GM06990 (cell line): ENCODE measurements around the gene ANTXR1.

ENCODE experiments used
- DNase-seq: peaks from one replicate; pipeline ENCODE4 v3.0.0-alpha.2; 2011; ENCODE audit not compliant: insufficient read length; ENCODE audit errors: extremely low read depth
- H3K27me3 ChIP-seq: replicated peaks from 2 replicates; pipeline ENCODE4 v1.6.0; 2011; ENCODE audit warnings: low read length; ENCODE audit not compliant: control insufficient read depth, insufficient read depth
- H3K36me3 ChIP-seq: 2 replicates; pipeline ENCODE4 v1.5.1; 2011; ENCODE audit warnings: low read length; ENCODE audit not compliant: control insufficient read depth, insufficient read depth
- H3K4me3 ChIP-seq: replicated peaks from 2 replicates; pipeline ENCODE4 v1.5.1; 2011; ENCODE audit warnings: low read depth, mild to moderate bottlenecking, control low read depth, low read length
- TF ChIP-seq, protein P1 (sequence below): IDR thresholded peaks from 2 replicates; pipeline ENCODE4 v1.5.1; 2011; ENCODE audit warnings: low read length, control low read depth, mild to moderate bottlenecking, inconsistent platforms; ENCODE audit not compliant: insufficient read depth, poor library complexity, severe bottlenecking

The ANTXR1 gene

DNA sequence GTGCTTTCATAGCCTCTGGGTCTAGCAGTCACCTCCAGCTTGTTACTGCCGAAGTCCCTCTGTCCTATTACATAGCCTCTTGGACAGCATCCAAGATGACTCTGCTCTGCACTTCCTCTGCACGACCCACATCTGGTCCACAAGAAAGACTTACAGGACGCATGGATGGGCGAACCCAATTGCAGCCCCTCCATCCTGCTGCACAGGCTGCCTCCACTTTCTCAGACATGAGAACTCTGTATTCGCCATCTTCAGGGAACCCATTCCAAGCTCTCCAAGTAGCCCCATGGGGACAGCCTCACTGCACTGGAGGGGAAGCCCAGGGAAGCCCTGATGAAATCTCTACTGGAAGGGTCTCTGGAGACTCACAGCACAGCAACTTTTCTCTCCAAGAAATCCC, 201.9 kb downstream of the ANTXR1 start:
- no peaks in the 10 kb centered on the region; the same call in 1 of the 2 replicates for H3K27me3 ChIP-seq
- TF ChIP-seq, protein P1, sequence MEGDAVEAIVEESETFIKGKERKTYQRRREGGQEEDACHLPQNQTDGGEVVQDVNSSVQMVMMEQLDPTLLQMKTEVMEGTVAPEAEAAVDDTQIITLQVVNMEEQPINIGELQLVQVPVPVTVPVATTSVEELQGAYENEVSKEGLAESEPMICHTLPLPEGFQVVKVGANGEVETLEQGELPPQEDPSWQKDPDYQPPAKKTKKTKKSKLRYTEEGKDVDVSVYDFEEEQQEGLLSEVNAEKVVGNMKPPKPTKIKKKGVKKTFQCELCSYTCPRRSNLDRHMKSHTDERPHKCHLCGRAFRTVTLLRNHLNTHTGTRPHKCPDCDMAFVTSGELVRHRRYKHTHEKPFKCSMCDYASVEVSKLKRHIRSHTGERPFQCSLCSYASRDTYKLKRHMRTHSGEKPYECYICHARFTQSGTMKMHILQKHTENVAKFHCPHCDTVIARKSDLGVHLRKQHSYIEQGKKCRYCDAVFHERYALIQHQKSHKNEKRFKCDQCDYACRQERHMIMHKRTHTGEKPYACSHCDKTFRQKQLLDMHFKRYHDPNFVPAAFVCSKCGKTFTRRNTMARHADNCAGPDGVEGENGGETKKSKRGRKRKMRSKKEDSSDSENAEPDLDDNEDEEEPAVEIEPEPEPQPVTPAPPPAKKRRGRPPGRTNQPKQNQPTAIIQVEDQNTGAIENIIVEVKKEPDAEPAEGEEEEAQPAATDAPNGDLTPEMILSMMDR, result no peak
- DNase-seq, result no peak

DNA sequence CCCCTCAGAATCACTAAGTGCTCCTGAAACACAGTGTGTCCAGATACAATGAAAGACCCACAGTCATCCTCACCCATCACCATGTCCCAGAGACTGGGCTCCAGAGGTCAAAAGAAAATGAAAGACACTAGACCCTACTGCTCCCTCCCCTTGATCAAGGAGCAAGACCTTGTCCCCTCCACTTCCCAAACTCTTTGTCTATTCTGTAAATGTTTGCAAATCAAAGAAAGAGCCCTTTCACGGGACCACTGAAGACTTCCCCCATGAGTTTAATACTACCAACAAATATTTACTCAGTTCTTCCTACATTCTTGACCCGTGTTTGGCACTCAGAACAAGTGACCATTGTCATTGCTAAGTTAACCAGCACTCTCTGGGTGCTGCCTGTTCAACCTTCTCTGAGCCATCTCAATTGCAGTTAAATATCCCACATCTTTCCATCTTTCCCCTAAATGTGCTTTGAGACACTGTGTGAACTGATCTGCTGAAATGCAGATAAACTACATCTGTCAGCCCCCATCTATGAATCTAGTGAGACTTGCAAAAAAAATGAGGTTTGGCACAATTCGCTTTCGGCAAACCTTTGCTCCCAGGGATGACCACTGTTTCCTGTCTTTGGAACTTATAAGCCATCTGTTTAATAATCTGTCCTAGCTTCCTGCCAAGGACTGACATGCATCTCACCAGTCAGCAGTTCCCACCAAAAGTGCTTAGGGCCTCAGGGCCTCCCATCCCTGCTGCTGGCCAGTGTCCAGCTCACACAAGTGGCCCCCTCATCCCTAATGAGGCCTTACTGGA, 203.8 kb downstream of the ANTXR1 start:
- no peak for DNase-seq
- TF ChIP-seq, protein P1, result no peak
- Histone ChIP-seq H3K4me3 (no peak overlapping the region), H3K27me3 (no peaks in the 10 kb centered on the region; the same call in 1 of the 2 replicates), H3K36me3 (no peaks in the 10 kb centered on the region)

More for the DNA sequence above, 201.9 kb downstream of the ANTXR1 start:
- Histone ChIP-seq H3K4me3 (no peak overlapping the region), H3K36me3 (no peaks in the 10 kb centered on the region)

DNA sequence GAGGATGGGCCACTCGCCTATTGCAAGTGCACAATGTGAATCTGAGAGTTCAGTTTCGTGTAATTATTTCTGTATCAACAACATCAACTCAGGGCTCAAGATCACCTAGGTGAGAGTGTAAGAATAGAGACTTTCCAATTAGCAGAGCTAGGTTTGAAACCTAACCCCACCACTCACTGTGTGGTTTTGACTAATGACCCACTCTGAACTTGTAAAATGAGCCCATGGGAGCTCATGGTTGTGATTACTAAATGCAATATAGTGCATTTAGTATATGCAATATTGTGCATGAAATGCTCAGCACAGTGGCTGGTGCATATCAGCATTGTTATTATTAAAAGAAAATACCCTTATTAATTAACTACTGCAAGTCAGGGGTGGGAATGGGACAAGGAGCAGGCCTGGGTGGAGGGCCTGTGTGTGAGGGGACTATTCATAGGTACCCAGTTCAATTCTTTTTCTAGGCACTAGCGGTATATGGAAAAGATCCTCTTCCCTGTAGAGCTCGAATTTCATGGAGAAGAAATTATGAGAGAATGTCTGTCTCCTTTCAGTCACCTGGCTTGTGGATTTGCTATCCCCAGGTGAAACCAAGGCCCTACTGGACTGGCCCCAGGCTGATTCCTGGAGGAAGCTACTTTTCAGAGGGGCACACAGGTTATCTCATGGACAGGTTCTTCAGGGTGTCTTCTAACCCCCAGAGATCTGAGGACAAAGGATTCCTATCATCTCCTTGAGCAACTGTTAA, 204.5 kb downstream of the ANTXR1 start:
- H3K4me3 ChIP-seq, result no peak overlapping the region

DNA sequence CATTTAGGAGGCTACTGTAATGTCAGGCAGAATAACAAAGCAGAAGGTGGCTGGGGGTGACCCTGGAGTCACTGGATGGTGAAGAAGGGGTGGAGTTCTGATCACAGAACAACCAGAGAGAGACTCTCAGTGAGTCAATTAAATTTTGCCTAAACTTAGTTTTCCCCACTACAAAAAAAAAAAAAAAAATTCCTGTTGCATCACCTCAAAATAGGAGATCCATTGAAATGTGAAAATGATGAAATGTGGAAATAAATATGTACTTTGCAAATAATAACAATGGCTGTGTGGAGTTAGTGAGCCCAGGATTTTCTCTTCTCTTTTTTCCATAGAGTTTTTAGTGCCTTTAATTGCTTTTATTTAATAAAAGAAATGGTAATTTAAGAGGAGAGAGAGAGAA, 208.5 kb downstream of the ANTXR1 start:
- Histone ChIP-seq H3K4me3 (no peak overlapping the region), H3K27me3 (peaks cover 3% of the 10 kb centered on the region), H3K36me3 (no peaks in the 10 kb centered on the region)
- no peak for DNase-seq
- TF ChIP-seq, protein P1, result no peak

More for the DNA sequence above, 204.5 kb downstream of the ANTXR1 start:
- TF ChIP-seq, protein P1, result no peak
- no peak for DNase-seq
- no peaks in the 10 kb centered on the region for H3K36me3 ChIP-seq
- H3K27me3 ChIP-seq, result no peaks in the 10 kb centered on the region; the same call in 1 of the 2 replicates

DNA sequence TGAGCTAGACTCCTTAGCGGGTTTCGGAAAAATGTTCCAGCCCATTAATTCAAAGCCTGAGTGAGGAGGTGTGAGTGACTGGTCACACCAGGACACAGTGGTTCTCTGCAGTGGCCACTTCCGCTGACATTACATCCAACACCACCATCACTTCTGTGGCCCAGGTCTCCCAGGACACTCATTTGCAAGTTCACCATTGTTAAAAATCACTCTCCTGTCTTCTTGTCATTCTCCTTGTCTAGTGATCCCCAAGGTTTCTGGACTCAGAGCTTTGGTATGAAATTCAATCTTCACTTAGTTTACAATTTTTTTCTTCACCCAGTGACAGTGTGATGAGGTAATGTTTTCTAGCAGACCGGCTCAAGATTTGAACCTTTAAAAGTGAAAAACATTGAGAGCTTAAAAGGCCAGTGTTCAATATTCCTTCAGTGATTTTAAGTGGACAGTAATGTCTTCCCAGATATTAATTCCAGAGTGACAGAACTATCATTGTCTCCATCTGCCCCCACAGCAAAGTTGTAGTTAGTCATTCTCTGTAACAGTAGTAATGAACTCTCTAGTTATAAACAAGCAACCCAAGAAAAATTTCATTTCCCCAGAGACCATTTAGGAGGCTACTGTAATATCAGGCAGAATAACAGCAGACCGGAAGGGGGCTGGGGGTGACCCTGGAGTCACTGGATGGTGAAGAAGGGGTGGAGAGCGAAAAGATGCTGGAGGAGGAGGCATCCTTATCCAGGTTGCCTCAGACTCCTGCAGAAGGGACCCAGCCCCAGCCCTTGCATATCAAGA, 209.2 kb downstream of the ANTXR1 start:
- Histone ChIP-seq H3K27me3 (peaks cover 3% of the 10 kb centered on the region), H3K36me3 (no peaks in the 10 kb centered on the region), H3K4me3 (no peak overlapping the region)
- DNase-seq, result no peak
- TF ChIP-seq, protein P1, result no peak
